GM04504 (cell line): Measurements from ENCODE around the gene CABP1.

Source experiments
- DNase-seq: peaks from one replicate; pipeline ENCODE4 v3.0.0-alpha.2; 2012; ENCODE audit warnings: low read depth

The CABP1 gene

DNA sequence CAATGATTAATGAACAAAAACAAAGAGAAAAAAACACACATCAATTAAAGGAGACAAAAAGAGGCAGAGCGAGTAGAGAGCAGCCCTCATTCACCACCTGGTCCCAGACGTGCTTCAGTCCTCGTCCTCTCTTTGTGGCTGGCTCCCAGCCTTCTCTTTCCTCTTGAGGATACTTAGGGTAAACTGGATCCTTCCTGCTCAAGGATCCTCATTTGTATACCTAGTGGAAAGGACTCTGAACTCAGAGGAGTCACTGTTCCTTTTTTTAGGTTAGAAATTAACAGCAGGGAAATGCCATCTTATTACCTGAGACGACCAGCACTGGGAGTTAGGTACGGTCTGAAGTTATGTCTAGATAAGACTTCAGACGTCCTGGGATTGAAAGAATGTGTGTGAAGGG lies 56.2 kb downstream of the CABP1 start:
- no peak for DNase-seq

DNA sequence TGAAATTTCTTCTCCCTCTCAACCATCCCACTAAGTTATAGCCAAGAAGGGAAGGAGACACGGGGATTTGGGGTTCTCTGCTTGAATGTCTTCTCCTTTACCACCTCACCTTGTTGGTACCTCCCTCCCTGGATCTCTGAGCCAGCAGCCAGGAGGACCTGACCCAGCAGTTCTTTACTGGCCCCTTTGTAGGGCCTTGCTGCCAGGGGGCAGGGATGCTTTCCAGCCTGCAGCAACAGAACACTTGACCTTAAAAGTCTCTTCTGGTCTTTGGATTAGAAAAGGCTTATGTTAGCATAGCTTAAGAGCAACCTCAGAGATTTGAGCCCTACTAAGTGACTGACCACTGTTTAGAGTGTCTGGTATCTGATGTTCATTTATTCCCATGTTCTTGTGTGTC lies 56.9 kb downstream of the CABP1 start:
- no peak for DNase-seq

DNA sequence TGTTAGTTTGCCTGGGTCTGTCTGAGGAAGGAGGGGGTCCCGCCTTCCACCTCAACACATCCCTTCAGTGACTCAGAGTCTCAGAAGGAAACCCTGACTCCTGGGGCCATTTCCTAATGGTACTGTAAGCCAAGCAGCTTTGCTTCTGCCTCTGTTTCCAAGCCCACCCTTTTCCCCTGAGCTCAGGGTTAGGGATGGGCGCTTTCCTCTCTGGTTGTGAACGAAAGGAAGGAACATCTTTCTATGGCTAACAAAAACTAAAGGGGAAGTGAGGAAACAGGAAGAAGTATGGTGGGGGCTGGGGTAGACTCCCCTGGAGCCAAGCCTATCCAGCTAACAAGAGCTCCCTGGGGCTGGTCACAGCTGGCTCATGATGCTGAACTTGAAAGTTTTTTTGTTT lies 58.2 kb downstream of the CABP1 start:
- no peak for DNase-seq

DNA sequence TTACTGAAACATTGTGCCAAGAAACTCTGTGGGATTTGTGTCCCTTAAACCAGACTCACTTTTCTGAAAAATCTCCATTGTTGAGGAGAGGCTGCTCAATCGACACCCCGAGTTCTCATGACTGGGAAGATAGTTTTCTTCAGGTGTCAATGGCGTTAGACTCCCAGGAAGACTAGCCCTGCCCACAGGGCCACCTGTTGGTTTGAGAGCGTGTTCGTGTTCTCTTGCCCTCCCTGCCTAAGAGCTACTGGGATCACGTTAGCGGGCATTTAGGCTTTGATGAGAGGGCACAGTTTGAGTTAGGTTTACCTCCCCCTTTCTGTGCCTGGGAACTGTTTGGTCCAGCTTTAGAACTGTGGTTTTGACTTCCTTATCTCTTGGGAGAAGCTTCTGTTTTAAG lies 59.1 kb downstream of the CABP1 start:
- DNase-seq = no peak

DNA sequence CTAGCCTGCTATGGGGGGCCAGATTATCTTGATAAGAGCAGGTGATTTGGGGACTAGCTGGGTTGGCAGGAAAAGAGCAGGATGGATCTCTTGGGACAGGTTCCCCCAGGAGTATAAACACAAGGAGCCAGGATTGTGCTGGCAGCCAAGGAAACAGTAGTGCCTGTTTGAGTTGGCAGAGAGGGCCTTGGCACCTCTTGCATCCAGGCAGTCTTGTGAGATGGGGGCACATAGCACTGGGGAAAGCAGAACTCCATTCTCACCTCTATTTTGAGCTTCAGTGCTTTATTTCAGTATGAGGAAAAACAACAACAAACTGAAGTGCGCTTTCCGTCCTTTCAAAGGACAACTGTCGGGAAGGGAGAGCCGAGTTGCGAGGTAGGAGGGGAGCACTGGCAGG lies 60.5 kb downstream of the CABP1 start:
- no peak for DNase-seq

DNA sequence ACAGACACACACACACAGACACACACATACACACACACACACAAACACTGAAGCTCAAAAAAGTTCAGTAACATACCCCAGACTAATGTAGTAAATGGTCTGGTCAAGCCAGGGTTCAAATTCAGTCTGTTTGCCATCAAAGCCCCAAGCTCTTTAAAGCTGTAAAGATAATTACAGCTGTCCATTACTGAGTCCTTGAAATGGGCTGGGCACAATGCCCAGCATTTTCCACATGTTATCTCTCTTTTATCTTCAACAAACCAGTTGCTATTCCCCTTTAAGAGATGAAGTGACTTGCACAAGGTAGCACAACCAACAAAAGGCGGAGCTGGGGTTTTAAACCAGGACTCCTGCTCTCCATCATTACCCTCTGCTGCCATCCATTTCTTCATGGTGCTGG lies 62.2 kb downstream of the CABP1 start:
- DNase-seq = no peak

DNA sequence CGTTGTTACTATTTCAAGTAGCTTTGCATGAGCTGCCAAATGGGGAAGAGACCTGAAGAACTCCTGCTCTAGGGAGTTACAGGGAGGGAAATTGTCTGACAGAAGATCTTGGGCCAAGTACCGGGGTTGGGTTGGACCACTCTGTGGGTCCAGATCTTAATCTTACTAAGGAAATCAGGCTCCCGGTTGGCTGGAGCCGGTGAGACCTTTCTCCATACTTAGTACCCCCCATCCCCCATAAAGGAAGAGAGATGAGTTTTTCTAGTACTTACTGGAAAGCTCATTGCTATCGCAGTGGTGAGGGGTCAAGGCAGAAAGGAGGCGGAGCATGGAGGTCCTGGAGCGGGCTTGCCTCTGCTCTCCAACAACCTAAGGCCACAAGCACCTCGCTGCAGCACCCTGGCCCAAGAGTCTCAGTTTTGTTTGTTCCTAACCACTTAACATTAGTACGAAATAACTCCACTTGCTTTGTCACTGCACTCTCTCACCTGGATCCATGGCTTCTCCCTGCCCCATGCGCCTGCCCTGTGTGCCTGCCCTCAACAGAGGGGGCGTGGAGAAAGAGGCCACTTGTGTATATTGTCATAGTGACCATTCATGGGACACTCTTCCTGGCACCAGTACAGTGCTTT lies 63.0 kb downstream of the CABP1 start:
- no peak for DNase-seq

DNA sequence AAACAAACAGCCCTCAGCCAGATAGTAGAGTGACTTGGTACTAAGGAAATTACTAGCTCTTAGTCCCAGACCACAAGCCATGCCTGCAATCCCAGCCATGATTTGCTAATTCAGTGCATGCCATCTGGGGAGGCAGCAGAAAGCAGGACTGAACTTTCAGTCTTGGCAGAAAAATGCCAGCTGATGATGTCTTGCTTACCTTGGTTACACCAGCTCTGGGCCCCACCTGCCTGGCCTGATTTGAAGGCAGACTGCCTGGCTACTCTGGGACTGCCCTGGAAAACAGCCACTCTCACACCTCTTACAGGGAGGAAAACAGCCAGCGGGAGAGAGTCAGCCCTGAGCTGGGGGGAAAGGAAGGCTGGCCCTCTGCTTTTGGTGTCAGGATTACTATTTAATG lies 65.2 kb downstream of the CABP1 start:
- no peak for DNase-seq

DNA sequence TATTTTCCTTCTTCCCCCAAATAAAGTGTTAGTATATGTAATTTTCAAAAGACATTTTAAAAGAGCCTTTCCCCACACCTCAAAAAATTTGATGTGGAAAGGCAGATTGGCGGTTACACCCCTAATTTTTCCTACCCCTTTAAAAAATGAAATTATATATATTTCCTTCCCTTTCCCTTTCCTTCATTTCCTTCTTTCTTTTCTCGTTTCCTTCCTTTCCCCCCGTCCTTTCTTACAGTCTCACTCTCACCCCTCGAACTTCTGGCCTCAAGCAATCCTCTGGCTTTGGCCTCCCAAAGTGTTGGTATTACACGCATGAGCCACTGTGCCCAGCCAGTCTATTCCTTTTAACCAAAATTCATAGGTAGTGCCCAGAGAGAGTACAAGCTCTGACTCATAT lies 65.6 kb downstream of the CABP1 start:
- DNase-seq = no peak

DNA sequence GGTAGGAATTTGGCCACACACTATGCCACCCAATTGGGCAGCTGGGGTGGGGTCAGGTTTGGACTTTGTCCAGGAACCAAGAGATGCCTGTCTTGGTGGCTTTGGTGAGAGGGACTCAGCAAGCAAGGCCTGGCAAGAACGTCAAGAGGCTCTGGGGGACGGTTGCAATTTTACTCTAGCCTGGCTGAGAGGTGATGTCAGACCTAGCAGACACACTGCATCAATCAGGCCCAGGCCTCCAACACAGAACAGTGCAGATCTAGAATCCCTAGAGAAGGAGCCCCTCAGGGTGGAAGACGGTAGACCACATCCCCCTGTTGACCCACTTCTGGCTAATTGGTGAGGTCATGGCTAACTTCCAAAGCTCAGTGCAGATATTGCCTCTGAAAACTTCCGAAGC lies 68.2 kb downstream of the CABP1 start:
- DNase-seq = no peak

DNA sequence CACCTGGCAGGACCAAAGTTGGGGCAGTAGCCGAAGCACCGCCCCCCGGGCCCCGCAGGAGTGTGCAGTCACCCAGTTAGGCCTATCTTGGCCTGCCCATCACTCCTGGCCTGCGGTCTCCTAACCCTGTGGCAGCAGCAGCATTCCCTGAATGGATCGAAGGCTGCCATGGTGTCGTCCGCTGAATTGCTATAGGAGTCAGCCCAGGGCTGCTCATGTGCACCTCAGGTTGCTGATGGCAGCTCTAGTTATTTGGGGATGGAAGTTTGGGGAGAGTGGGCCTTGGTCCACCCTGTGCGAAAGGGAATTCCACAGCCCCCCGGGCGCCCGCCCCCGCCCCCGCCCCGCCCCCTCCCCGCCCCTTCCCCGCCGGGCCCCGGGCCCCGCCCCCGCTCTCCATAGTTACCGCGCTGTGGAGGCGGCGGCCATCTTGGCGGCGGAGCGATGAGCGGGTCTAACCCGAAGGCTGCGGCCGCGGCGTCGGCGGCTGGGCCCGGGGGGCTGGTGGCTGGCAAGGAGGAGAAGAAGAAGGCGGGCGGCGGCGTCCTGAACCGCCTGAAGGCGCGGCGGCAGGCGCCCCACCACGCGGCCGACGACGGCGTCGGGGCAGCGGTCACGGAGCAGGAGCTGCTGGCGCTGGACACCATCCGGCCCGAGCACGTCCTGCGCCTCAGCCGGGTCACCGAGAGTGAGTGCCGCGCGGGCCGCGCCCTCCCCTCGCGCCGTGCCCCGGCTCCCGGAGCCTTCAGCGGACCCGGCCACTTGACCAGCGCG lies 69.8 kb downstream of the CABP1 start, which contains the start of gene UNC119B:
UNC119B (plus strand) TSS at position 428 of the 774 bp plus-strand sequence; CDS start at position 445, 17 bp downstream.
- DNase-seq = no peak

DNA sequence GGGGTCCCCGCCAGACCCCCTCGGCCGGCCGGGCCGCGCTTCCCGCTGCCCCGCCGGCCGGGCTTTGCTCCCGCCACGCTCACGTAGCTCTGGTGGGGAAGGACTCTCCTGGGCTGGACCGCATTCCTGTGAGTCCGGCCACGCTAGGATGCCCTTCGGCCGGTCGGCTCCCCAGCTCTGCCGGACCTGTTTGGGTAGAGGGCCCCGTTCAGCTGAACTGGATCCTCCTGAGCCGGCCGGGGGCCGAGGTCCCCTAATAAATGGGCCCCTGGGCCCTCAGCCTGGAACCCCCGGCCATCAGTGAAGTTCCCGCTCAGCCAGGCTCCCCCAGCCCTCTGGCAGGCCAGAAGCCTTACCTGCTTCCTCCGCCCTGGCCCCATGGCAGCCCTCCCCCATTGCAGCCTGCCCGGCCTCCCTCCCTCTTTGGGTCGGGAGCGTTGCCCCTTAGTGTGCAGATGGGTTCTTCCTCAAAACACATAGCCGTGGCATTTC lies 70.4 kb downstream of the CABP1 start:
- DNase-seq = no peak

DNA sequence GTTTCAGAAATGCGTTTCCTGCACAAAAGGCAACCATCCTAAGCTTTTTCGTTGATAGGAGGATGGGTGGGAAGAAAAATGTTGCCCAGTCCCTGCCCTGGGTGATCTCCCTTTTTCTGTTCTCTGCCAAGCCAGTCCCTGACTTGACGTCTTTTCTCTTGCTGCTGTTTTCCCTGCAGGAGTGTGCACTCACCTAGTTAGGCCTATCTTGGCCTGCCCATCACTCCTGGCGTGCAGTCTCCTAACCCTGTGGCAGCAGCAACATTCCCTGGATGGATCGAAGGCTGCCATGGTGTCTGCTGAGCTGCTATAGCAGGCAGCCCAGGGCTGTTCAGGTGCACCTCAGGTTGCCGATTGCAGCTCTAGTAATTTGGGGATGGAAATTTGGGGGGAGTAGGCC lies 71.0 kb downstream of the CABP1 start:
- DNase-seq = no peak

DNA sequence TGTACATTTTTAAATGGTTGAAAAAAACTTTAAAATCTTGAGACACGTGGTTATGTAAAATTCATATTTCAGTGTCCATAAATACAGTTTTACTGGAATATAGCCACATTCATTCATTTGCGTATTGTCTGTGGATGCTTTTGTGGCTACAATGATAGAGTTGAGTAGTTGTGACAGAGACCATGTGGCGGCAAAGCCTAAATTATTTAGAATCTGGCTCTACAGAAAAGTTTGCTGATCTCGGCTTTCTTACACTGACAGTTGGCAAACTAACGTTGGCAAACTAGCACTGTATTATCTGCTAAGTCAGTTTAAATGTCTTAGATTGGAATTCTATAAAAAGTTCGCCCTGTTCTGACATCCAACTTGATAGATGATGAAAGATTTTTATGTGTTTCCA lies 72.2 kb downstream of the CABP1 start:
- no peak for DNase-seq

DNA sequence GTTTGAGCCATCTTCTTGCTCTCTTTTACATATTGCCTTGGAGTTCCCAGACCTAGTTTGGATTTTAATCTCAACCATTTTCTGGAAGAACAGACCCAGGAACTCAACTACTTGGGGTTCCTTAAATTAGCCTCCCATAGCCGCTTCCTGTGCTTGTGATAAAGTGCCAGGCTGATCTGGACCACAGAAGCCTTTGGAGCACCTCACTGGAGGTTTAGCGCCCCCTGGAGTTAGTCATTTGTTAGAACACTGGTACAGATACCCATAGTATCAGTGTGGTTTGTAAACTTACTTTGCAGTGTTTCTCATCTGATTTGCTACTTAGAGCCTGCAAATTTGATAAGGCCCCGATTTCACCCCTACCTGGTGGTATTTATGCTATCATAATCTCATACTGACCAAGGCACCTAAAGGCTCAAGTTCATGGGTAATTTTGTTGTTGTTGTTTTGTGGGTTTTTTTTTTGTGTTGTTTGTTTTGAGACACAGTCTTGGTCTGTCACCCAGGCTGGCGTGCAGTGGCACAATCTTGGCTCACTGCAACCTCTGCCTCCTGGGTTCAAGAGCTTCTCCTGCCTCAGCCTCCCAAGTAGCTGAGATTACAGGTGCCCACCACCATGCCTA lies 73.5 kb downstream of the CABP1 start:
- peak; percentile 56 for DNase-seq
